ENCODE results near the gene DHRS7B.

DHRS7B gene

GRCh38 chr17:21170809-21171208 is 44.0 kb downstream of the DHRS7B start:
- DNase-seq (ENCODE audit: extremely low read depth, low read depth), result no peak
- no peak overlapping the region for H3K4me3 ChIP-seq (replicated peaks; ENCODE audit: low read depth, low read length)
- no peak for TF ChIP-seq CTCF (IDR thresholded peaks at IDR 0.05; ENCODE audit: low read depth, low read length, missing control alignments)

- no peak for TF ChIP-seq CTCF (IDR thresholded peaks at IDR 0.05; ENCODE audit: low read depth, low read length, missing control alignments)
- no peak for DNase-seq (ENCODE audit: extremely low read depth, low read depth)
- no peak overlapping the region for H3K4me3 ChIP-seq (replicated peaks; ENCODE audit: low read depth, low read length)
Observed at GRCh38 chr17:21171309-21171922, 44.7 kb downstream of the DHRS7B start.

DNA sequence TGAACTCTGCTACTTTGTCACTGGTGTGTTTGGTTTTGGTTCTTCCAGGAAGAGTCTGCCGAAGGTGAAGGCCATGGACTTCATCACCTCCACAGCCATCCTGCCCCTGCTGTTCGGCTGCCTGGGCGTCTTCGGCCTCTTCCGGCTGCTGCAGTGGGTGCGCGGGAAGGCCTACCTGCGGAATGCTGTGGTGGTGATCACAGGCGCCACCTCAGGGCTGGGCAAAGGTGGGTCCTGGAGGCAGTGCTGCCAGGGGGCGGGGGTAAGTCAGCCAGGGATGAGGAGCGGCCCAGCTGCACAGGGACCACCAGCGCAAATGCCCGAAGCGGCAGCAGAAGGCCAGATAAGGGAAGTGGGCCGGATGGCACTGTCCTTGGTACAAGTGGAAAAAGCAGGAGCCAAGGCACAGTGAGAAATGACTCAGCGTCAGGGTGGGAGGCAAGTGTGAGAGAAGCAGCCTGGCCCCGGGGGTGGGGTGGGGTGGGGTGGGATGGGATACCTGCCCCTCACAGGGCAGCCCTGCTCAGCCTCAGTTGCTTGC is 45.3 kb downstream of the DHRS7B start:
- TF ChIP-seq CTCF (IDR thresholded peaks at IDR 0.05; ENCODE audit: low read depth, low read length, missing control alignments), result no peak
- no peak overlapping the region for H3K4me3 ChIP-seq (replicated peaks; ENCODE audit: low read depth, low read length)
- DNase-seq (ENCODE audit: extremely low read depth, low read depth), result no peak

DNA sequence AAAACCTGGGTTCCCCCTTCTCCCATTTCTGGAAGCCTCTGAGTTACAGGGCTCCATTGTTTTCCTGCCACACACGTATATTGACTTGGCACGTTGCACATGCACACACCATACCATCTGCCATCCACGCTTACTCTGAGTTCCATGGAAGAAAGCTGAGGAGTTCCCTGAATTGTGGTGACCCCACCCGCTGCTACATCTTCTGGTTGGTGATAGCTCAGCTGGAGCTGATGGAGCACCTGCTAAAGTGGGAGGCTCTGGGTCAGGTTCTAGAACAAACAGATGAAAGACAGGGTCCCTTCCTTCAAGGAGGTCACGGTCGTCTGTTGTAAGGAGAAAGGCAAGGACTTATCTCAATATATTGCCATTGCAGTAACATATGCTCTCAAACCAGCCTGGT is 46.1 kb downstream of the DHRS7B start:
- TF ChIP-seq CTCF (IDR thresholded peaks at IDR 0.05; ENCODE audit: low read depth, low read length, missing control alignments), result no peak
- no peak for DNase-seq (ENCODE audit: extremely low read depth, low read depth)
- no peak overlapping the region for H3K4me3 ChIP-seq (replicated peaks; ENCODE audit: low read depth, low read length)

- TF ChIP-seq CTCF (IDR thresholded peaks at IDR 0.05; ENCODE audit: low read depth, low read length, missing control alignments), result no peak
- no peak overlapping the region for H3K4me3 ChIP-seq (replicated peaks; ENCODE audit: low read depth, low read length)
Observed at GRCh38 chr17:21173543-21173942, 46.8 kb downstream of the DHRS7B start.

GRCh38 chr17:21174186-21174585 is 47.4 kb downstream of the DHRS7B start:
- H3K4me3 ChIP-seq (replicated peaks; ENCODE audit: low read depth, low read length), result no peak overlapping the region
- DNase-seq (ENCODE audit: extremely low read depth, low read depth), result no peak
- TF ChIP-seq CTCF (IDR thresholded peaks at IDR 0.05; ENCODE audit: low read depth, low read length, missing control alignments), result no peak

More at GRCh38 chr17:21173543-21173942, 46.8 kb downstream of the DHRS7B start:
- no peak for DNase-seq (ENCODE audit: extremely low read depth, low read depth)

DNA sequence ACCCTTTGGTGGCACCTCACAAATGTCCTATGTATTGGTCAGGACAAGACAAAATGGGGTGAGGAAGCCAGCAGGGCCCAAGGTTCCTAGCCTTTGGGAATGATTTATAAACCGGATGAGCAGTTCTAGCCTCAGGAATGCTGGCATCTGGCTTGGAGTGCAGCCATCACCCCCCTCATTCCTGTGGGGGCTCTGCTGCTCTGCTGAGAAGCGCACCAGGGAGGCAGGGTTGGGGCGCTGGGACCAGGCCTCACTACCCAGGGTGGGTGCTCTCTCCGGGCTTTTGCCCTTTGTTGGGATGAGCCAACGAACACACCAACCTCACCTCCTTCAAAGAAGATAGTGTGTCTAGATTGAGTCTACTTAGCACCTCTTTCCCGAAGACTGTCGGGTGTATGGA is 47.9 kb downstream of the DHRS7B start:
- DNase-seq (ENCODE audit: extremely low read depth, low read depth), result peak; percentile 9
- no peak for TF ChIP-seq CTCF (IDR thresholded peaks at IDR 0.05; ENCODE audit: low read depth, low read length, missing control alignments)

More for the DNA sequence above, 47.9 kb downstream of the DHRS7B start:
- no peak overlapping the region for H3K4me3 ChIP-seq (replicated peaks; ENCODE audit: low read depth, low read length)
